SKM-1 (cell line): ENCODE measurements around the gene RENBP.

ENCODE experiments used
- DNase-seq: peaks from one replicate; lab custom pipeline; 2025; ENCODE audit not compliant: unreplicated experiment; lab: John Stamatoyannopoulos, UW

RENBP gene

GRCh38 chrX:153934762-153935325 is 9.6 kb downstream of the RENBP start, which contains the start of gene NAA10:
NAA10 (minus strand) TSS chrX:153935037; CDS start chrX:153934904, 133 bp downstream.
- DNase-seq: peak; percentile 2

GRCh38 chrX:153934148-153934761 is 10.2 kb downstream of the RENBP start:
- DNase-seq: no peak

- no peak for DNase-seq
Observed at GRCh38 chrX:153933748-153934147, 10.7 kb downstream of the RENBP start.

- DNase-seq: no peak
Observed at GRCh38 chrX:153932220-153932915, 12.1 kb downstream of the RENBP start.

GRCh38 chrX:153931748-153932147 is 12.7 kb downstream of the RENBP start:
- no peak for DNase-seq

GRCh38 chrX:153931151-153931550 is 13.3 kb downstream of the RENBP start:
- DNase-seq: no peak

- no peak for DNase-seq
Observed at GRCh38 chrX:153930011-153930910, 14.2 kb downstream of the RENBP start.

- no peak for DNase-seq
Observed at GRCh38 chrX:153929576-153929975, 14.9 kb downstream of the RENBP start.

- no peak for DNase-seq
Observed at GRCh38 chrX:153928846-153929245, 15.6 kb downstream of the RENBP start.

GRCh38 chrX:153927922-153928760 is 16.3 kb downstream of the RENBP start:
- DNase-seq: peak; percentile 74

GRCh38 chrX:153927672-153927921 is 16.8 kb downstream of the RENBP start:
- no peak for DNase-seq

GRCh38 chrX:153926858-153927671 is 17.4 kb downstream of the RENBP start:
- peak; percentile 83 for DNase-seq

GRCh38 chrX:153926552-153926857 is 17.9 kb downstream of the RENBP start:
- DNase-seq: no peak

- DNase-seq: no peak
Observed at GRCh38 chrX:153925739-153926551, 18.5 kb downstream of the RENBP start, which contains the start of gene ARHGAP4. ARHGAP4 (minus strand) TSS chrX:153926264; CDS start chrX:153926202, 62 bp downstream.

GRCh38 chrX:153925387-153925738 is 19.1 kb downstream of the RENBP start:
- no peak for DNase-seq

- no peak for DNase-seq
Observed at GRCh38 chrX:153924149-153924861, 20.1 kb downstream of the RENBP start.

- no peak for DNase-seq
Observed at GRCh38 chrX:153922932-153923857, 21.2 kb downstream of the RENBP start.
